ENCODE data around the gene C21orf58. TPM values are rescaled to one million over a fixed set of nuclear protein-coding genes. Genes with fewer than 3 reads are reported as not detected.

The C21orf58 gene
- total RNA-seq, 1 experiment from 2014 or later = 28.2 TPM

- no peak for TF ChIP-seq CTCF (IDR thresholded peaks at IDR 0.05; ENCODE audit: unreplicated experiment)
- intact Hi-C loops (cut with micrococcal nuclease; ENCODE audit: unreplicated experiment) = no loop called here
- CTCF ChIA-PET = no interaction called here
- no peaks in the 10 kb centered on the region for H3K9me3 Mint-ChIP-seq (ENCODE audit: low read depth, unreplicated experiment)
- H3K4me3 Mint-ChIP-seq (ENCODE audit: low read depth, unreplicated experiment) = no peak overlapping the region
- no peaks in the 10 kb centered on the region for H3K4me1 Mint-ChIP-seq (ENCODE audit: low read depth, unreplicated experiment)
- no peak for DNase-seq
- BruUV-seq (replicated peaks) = no TSS peak
- H3K27ac Mint-ChIP-seq (ENCODE audit: unreplicated experiment) = no peak overlapping the region
- H3K36me3 Mint-ChIP-seq (ENCODE audit: insufficient read depth, unreplicated experiment) = peaks cover 25% of the 10 kb centered on the region
- no peaks in the 10 kb centered on the region for H3K27me3 Mint-ChIP-seq (ENCODE audit: unreplicated experiment)
These were observed 22.2 kb upstream of the C21orf58 start for GRCh38 chr21:46345861-46346260.

- no peak for TF ChIP-seq CTCF (IDR thresholded peaks at IDR 0.05; ENCODE audit: unreplicated experiment)
- Mint-ChIP-seq H3K27me3 (ENCODE audit: unreplicated experiment) (no peaks in the 10 kb centered on the region), H3K4me3 (ENCODE audit: low read depth, unreplicated experiment) (no peak overlapping the region), H3K4me1 (ENCODE audit: low read depth, unreplicated experiment) (no peaks in the 10 kb centered on the region), H3K27ac (ENCODE audit: unreplicated experiment) (no peak overlapping the region), H3K9me3 (ENCODE audit: low read depth, unreplicated experiment) (no peaks in the 10 kb centered on the region), H3K36me3 (ENCODE audit: insufficient read depth, unreplicated experiment) (peaks cover 20% of the 10 kb centered on the region)
- no TSS peak for BruUV-seq (replicated peaks)
- no peak for DNase-seq
- CTCF ChIA-PET = no interaction called here
- intact Hi-C loops (cut with micrococcal nuclease; ENCODE audit: unreplicated experiment) = no loop called here
These were observed 20.7 kb upstream of the C21orf58 start for GRCh38 chr21:46344219-46344915.

- H3K27ac Mint-ChIP-seq (ENCODE audit: unreplicated experiment) = no peak overlapping the region
- TF ChIP-seq CTCF (IDR thresholded peaks at IDR 0.05; ENCODE audit: unreplicated experiment) = no peak
- no peaks in the 10 kb centered on the region for H3K27me3 Mint-ChIP-seq (ENCODE audit: unreplicated experiment)
- no peaks in the 10 kb centered on the region for H3K9me3 Mint-ChIP-seq (ENCODE audit: low read depth, unreplicated experiment)
- H3K36me3 Mint-ChIP-seq (ENCODE audit: insufficient read depth, unreplicated experiment) = peaks cover 13% of the 10 kb centered on the region
- H3K4me3 Mint-ChIP-seq (ENCODE audit: low read depth, unreplicated experiment) = no peak overlapping the region
- intact Hi-C loops (cut with micrococcal nuclease; ENCODE audit: unreplicated experiment) = no loop called here
- DNase-seq = no peak
- CTCF ChIA-PET = no interaction called here
- BruUV-seq (replicated peaks) = no TSS peak
- no peaks in the 10 kb centered on the region for H3K4me1 Mint-ChIP-seq (ENCODE audit: low read depth, unreplicated experiment)
These were observed 17.3 kb upstream of the C21orf58 start for GRCh38 chr21:46340998-46341397.

GRCh38 chr21:46336603-46337002, 12.9 kb upstream of the C21orf58 start:
- TF ChIP-seq CTCF (IDR thresholded peaks at IDR 0.05; ENCODE audit: unreplicated experiment) = no peak
- intact Hi-C loops (cut with micrococcal nuclease; ENCODE audit: unreplicated experiment) = no loop called here
- Mint-ChIP-seq H3K9me3 (ENCODE audit: low read depth, unreplicated experiment) (no peaks in the 10 kb centered on the region), H3K27me3 (ENCODE audit: unreplicated experiment) (no peaks in the 10 kb centered on the region), H3K4me1 (ENCODE audit: low read depth, unreplicated experiment) (no peaks in the 10 kb centered on the region), H3K36me3 (ENCODE audit: insufficient read depth, unreplicated experiment) (peaks cover 26% of the 10 kb centered on the region), H3K27ac (ENCODE audit: unreplicated experiment) (no peak overlapping the region), H3K4me3 (ENCODE audit: low read depth, unreplicated experiment) (no peak overlapping the region)
- no TSS peak for BruUV-seq (replicated peaks)
- DNase-seq = no peak
- CTCF ChIA-PET = no interaction called here

All from Calu3 (cell line).